ENCODE results near the gene PCDHGA9.
A peak's percentile ranks its signal among the peaks of the same experiment; 100 is the strongest.

PCDHGA9 gene

GRCh38 chr5:141402553-141403243 is at the start of gene PCDHGA9:
Gene PCDHGA9 (plus strand): TSS chr5:141402778. CDS start chr5:141402953, 175 bp downstream.
- Mint-ChIP-seq H3K9me3 (peaks cover 6% of the 10 kb centered on the region), H3K27me3 (peaks cover 77% of the 10 kb centered on the region), H3K4me1 (no peaks in the 10 kb centered on the region), H3K27ac (no peak within 1 kb of the TSS), H3K36me3 (peaks cover 6% of the 10 kb centered on the region), H3K4me3 (peak within 1 kb of the TSS; percentile 60)
- ATAC-seq: no peak

DNA sequence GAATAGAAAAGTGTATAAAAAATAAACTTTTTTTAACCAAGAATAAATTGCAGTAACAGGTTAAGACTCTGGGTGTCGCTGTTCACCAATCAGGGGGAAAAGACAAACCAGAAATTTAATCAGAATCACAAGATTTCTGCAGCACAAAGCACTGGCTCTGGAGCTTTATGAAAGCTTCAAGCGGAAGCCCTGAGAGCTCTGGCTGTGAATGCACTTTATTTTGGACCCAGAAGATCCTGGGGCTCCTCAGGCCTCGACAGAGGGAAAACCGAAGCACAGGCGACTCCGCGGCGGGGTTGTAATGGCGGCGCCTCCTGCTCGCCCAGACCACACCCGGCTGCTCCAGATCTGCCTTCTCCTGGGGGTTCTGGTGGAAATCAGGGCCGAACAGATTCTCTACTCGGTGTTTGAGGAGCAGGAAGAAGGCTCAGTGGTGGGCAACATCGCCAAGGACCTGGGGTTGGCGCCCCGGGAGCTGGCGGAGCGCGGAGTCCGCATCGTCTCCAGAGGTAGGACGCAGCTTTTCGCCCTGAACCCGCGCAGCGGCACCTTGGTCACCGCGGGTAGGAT is 47.6 kb upstream of the PCDHGA9 start, which contains the start of gene PCDHGA4:
TSS of gene PCDHGA4 (plus strand) at position 122 of the 570 bp plus-strand sequence. CDS start at position 209, 87 bp downstream.
- Mint-ChIP-seq H3K9me3 (peaks cover 10% of the 10 kb centered on the region), H3K36me3 (peaks cover 4% of the 10 kb centered on the region), H3K27ac (no peak within 1 kb of the TSS), H3K27me3 (peaks cover 89% of the 10 kb centered on the region), H3K4me1 (no peaks in the 10 kb centered on the region), H3K4me3 (no peak within 1 kb of the TSS)
- ATAC-seq: no peak

GRCh38 chr5:141355641-141356040 is 46.9 kb upstream of the PCDHGA9 start:
- H3K4me1 Mint-ChIP-seq: no peaks in the 10 kb centered on the region
- H3K36me3 Mint-ChIP-seq: no peaks in the 10 kb centered on the region
- H3K4me3 Mint-ChIP-seq: no peak overlapping the region
- H3K9me3 Mint-ChIP-seq: peaks cover 8% of the 10 kb centered on the region
- ATAC-seq: no peak
- no peak overlapping the region for H3K27ac Mint-ChIP-seq
- H3K27me3 Mint-ChIP-seq: peaks cover 89% of the 10 kb centered on the region

DNA sequence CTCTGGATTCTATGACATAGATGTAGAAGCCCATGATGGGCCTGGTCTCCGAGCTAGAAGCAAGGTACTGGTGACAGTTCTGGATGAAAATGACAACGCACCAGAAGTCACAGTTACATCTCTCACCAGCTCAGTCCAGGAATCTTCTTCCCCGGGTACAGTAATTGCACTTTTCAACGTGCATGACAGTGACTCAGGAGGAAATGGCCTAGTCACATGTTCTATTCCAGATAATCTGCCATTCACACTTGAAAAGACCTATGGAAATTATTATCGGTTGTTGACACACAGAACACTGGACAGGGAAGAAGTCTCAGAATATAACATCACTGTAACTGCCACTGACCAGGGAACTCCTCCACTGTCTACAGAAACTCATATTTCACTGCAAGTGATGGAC is 46.4 kb upstream of the PCDHGA9 start:
- no peak overlapping the region for H3K27ac Mint-ChIP-seq
- no peak overlapping the region for H3K4me3 Mint-ChIP-seq
- peaks cover 86% of the 10 kb centered on the region for H3K27me3 Mint-ChIP-seq
- ATAC-seq: no peak
- no peaks in the 10 kb centered on the region for H3K36me3 Mint-ChIP-seq
- H3K9me3 Mint-ChIP-seq: peaks cover 8% of the 10 kb centered on the region
- no peaks in the 10 kb centered on the region for H3K4me1 Mint-ChIP-seq

- no peak overlapping the region for H3K4me3 Mint-ChIP-seq
- ATAC-seq: no peak
- no peaks in the 10 kb centered on the region for H3K36me3 Mint-ChIP-seq
- no peaks in the 10 kb centered on the region for H3K4me1 Mint-ChIP-seq
- peaks cover 86% of the 10 kb centered on the region for H3K27me3 Mint-ChIP-seq
- no peak overlapping the region for H3K27ac Mint-ChIP-seq
- H3K9me3 Mint-ChIP-seq: peaks cover 11% of the 10 kb centered on the region
Measured at GRCh38 chr5:141356950-141357349, 45.6 kb upstream of the PCDHGA9 start.

DNA sequence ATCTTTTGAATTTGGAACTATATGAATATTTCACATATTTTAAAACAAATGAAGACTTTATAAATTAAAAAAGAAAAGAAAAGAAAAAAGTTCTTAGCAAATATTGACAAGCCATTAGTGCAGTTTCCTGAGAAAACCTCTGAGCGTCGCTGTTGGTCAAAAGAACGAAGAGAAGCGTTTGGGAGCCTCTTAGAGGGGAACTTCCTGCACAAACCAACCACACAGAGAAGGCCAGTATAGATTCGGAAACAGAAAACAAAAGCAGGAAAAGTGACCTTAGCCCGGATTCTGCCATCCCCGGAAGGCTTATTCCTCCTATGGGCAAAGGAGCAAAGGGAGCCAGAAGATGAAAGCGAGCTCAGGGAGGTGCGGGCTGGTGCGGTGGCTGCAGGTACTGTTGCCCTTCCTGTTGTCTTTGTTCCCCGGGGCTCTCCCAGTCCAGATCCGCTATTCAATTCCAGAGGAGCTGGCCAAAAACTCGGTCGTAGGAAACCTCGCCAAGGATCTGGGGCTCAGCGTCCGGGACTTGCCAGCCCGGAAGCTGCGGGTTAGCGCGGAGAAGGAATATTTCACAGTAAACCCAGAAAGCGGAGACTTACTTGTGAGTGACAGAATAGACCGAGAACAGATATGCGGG is 42.7 kb upstream of the PCDHGA9 start, which contains the start of gene PCDHGB2:
TSS of gene PCDHGB2 (plus strand) at position 205 of the 637 bp plus-strand sequence. CDS start at position 347, 142 bp downstream.
- H3K27me3 Mint-ChIP-seq: peaks cover 82% of the 10 kb centered on the region
- peak within 1 kb of the TSS; percentile 82 for H3K4me3 Mint-ChIP-seq
- H3K4me1 Mint-ChIP-seq: peaks cover 9% of the 10 kb centered on the region
- ATAC-seq: no peak
- peak within 1 kb of the TSS; percentile 65 for H3K27ac Mint-ChIP-seq
- peaks cover 8% of the 10 kb centered on the region for H3K36me3 Mint-ChIP-seq
- peaks cover 17% of the 10 kb centered on the region for H3K9me3 Mint-ChIP-seq

DNA sequence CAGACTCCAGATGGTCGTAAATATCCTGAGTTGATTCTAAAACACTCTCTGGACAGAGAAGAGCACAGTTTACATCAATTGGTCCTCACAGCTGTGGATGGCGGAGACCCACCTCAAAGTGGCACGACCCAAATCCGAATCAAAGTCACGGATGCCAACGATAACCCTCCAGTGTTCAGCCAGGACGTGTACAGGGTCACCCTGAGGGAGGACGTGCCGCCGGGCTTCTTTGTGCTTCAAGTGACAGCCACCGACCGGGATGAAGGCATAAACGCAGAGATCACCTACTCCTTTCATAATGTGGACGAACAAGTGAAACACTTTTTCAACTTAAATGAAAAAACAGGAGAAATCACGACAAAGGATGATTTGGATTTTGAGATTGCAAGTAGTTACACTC is 41.9 kb upstream of the PCDHGA9 start:
- no peak overlapping the region for H3K4me3 Mint-ChIP-seq
- no peak for ATAC-seq
- H3K27me3 Mint-ChIP-seq: peaks cover 82% of the 10 kb centered on the region
- H3K4me1 Mint-ChIP-seq: peaks cover 9% of the 10 kb centered on the region
- H3K9me3 Mint-ChIP-seq: peaks cover 17% of the 10 kb centered on the region
- peaks cover 8% of the 10 kb centered on the region for H3K36me3 Mint-ChIP-seq
- no peak overlapping the region for H3K27ac Mint-ChIP-seq

DNA sequence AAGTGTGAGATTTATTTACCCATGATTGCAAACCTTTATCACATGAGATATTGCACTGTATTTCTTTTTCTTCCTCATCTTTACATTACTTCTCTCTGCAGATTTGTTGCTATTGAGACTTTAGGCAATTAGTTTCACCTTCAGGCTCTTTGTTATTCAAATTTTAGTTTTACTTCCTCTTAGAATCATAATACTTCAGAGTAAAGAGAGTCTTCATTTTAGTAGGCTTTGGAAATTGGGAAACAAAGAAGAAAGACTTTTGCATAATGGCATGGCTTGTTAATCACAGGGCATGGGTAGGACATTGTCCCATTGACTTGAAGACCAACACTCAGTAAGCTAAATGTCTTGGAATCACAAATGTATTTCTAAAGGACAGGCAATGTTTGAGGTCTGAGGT is 39.9 kb upstream of the PCDHGA9 start:
- no peak overlapping the region for H3K27ac Mint-ChIP-seq
- H3K36me3 Mint-ChIP-seq: peaks cover 8% of the 10 kb centered on the region
- H3K9me3 Mint-ChIP-seq: peaks cover 17% of the 10 kb centered on the region
- no peak for ATAC-seq
- peak overlapping the region; percentile 15 for H3K4me3 Mint-ChIP-seq
- peaks cover 9% of the 10 kb centered on the region for H3K4me1 Mint-ChIP-seq
- H3K27me3 Mint-ChIP-seq: peaks cover 73% of the 10 kb centered on the region

DNA sequence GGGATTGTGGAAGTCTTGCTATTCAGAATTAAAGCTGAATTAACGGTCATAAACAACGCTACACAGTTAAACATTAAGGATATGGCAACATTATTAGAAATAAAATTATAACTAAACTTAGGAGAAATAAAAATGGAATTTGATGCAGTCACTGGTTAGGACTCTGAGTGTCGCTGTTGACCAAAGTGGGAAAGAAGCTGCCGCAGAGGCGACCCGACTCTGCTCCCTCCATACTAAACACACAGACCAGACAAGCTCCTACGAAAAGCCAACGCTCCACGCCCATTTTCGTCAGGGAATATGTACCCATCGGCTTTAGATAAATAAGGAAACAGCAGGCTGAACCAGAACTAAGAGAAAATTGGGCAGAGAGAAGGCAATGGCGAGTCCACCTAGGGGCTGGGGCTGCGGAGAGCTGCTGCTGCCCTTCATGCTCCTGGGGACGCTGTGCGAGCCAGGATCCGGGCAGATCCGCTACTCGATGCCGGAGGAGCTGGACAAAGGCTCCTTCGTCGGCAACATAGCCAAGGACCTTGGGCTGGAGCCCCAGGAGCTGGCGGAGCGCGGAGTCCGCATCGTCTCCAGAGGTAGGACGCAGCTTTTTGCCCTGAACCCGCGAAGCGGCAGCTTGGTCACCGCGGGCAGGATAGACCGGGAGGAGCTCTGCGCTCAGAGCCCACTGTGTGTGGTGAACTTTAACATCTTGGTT is 38.5 kb upstream of the PCDHGA9 start, which contains the start of gene PCDHGA5:
TSS of gene PCDHGA5 (plus strand) at position 211 of the 709 bp plus-strand sequence. CDS start at position 380, 169 bp downstream.
- Mint-ChIP-seq H3K36me3 (peaks cover 8% of the 10 kb centered on the region), H3K27me3 (peaks cover 62% of the 10 kb centered on the region), H3K4me3 (no peak within 1 kb of the TSS), H3K27ac (no peak within 1 kb of the TSS), H3K4me1 (peaks cover 9% of the 10 kb centered on the region), H3K9me3 (peaks cover 15% of the 10 kb centered on the region)
- no peak for ATAC-seq

DNA sequence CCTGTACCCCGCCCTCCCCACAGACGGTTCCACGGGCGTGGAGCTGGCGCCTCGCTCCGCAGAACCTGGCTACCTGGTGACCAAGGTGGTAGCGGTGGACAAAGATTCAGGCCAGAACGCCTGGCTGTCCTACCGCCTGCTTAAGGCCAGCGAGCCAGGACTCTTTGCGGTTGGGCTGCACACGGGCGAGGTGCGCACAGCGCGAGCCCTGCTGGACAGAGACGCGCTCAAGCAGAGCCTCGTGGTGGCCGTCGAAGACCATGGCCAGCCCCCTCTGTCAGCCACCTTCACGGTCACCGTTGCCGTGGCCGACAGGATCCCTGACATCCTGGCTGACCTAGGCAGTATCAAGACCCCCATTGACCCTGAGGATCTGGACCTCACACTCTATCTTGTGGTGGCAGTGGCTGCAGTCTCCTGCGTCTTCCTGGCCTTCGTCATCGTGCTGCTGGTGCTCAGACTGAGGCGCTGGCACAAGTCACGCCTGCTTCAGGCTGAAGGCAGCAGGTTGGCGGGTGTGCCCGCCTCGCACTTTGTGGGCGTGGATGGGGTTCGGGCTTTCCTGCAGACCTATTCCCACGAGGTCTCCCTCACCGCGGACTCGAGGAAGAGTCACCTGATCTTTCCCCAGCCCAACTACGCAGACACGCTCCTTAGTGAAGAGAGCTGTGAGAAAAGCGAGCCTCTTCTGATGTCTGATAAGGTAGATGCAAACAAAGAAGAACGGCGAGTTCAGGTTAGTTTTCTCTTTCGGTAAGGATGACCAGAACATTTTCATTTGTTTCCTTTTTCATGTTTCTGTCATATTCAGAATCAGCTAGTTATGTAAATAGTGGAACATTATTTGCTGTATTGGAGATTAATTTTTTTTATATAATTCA is 36.3 kb upstream of the PCDHGA9 start:
- Mint-ChIP-seq H3K36me3 (peaks cover 14% of the 10 kb centered on the region), H3K27ac (no peak overlapping the region), H3K9me3 (peaks cover 14% of the 10 kb centered on the region), H3K4me3 (no peak overlapping the region), H3K27me3 (peaks cover 61% of the 10 kb centered on the region), H3K4me1 (peaks cover 15% of the 10 kb centered on the region)
- no peak for ATAC-seq

DNA sequence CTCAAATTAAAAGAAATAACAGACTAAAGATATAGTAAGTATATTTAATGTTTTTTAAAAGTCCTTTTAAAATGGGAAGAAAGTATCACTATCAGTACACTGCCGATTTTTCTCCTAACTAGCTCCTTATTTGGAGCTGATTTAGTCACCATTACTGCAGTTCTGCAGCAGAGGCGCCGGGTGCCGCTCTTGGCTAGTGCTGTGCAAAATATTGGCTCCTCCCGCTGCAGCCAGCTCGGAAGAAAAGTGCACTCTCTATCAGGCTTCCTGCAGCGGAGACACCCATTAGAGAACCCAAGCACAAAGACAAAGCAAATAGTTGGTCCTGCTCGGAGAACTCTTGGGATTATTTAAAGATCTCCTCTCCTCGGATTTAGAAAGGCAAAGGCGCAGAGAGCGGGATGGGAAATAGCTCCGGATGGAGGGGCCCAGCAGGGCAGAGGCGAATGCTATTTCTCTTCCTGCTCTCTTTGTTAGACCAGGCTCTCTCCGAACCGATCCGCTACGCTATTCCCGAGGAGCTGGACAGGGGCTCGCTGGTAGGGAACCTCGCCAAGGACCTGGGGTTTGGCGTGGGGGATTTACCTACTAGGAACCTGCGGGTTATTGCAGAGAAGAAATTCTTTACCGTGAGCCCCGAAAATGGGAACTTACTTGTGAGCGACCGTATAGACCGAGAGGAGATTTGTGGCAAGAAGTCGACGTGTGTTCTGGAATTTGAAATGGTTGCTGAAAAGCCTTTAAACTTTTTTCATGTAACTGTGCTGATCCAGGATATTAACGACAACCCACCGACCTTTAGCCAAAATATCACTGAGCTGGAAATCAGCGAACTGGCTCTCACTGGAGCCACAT is 32.4 kb upstream of the PCDHGA9 start, which contains the start of gene PCDHGB3:
TSS of gene PCDHGB3 (plus strand) at position 249 of the 855 bp plus-strand sequence. CDS start at position 402, 153 bp downstream.
- peak; percentile 77 for ATAC-seq
- Mint-ChIP-seq H3K27me3 (peaks cover 34% of the 10 kb centered on the region), H3K4me1 (peaks cover 6% of the 10 kb centered on the region), H3K36me3 (peaks cover 11% of the 10 kb centered on the region), H3K27ac (peak within 1 kb of the TSS; percentile 83), H3K9me3 (peaks cover 3% of the 10 kb centered on the region), H3K4me3 (peak within 1 kb of the TSS; percentile 90)

GRCh38 chr5:141371572-141372475 is 30.8 kb upstream of the PCDHGA9 start:
- Mint-ChIP-seq H3K4me3 (no peak overlapping the region), H3K27me3 (peaks cover 19% of the 10 kb centered on the region), H3K27ac (no peak overlapping the region), H3K4me1 (peaks cover 6% of the 10 kb centered on the region), H3K36me3 (peaks cover 16% of the 10 kb centered on the region), H3K9me3 (peaks cover 3% of the 10 kb centered on the region)
- no peak for ATAC-seq

All from stimulated activated memory B cell treated with anti-CD40 and anti-IgM and Interleukin-4, amounts not matched to agents 10 μg/mL and 1 μg/mL and 100 μg/mL, for 72 hours (primary cell).